HG03432 (cell line): Measurements from ENCODE around the gene RNF8.
"Not testable (repeated sequence)": the region's sequence is repeated elsewhere in the genome, so short reads cannot be mapped to it uniquely, and the experiment has no call there.

Source experiments
- ATAC-seq: cut with Tn5 transposase; IDR thresholded peaks from one replicate; pipeline ENCODE4 v1.9.1; 2021; ENCODE audit warnings: mild to moderate bottlenecking, moderate library complexity; ENCODE audit not compliant: unreplicated experiment

RNF8 gene

DNA sequence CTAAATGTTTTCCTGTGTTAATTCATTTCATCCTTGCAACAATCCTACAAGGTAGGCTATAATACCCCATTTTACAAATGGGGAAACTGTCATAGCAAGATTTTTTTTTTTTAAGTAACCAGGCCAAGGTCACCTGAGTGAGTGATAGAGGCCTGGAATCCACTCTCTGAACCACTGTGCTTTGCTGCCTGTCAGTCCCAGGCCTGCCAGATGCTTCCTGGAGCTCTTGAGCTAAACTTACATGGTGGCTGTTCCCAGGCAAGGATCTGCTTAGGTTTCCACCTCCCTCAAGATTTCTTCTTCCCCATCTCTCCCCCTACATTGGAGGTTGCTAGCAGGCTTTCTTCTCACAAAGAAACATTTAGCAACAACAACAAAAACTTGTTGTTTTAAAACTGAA is 32.7 kb upstream of the RNF8 start:
- no peak for ATAC-seq

DNA sequence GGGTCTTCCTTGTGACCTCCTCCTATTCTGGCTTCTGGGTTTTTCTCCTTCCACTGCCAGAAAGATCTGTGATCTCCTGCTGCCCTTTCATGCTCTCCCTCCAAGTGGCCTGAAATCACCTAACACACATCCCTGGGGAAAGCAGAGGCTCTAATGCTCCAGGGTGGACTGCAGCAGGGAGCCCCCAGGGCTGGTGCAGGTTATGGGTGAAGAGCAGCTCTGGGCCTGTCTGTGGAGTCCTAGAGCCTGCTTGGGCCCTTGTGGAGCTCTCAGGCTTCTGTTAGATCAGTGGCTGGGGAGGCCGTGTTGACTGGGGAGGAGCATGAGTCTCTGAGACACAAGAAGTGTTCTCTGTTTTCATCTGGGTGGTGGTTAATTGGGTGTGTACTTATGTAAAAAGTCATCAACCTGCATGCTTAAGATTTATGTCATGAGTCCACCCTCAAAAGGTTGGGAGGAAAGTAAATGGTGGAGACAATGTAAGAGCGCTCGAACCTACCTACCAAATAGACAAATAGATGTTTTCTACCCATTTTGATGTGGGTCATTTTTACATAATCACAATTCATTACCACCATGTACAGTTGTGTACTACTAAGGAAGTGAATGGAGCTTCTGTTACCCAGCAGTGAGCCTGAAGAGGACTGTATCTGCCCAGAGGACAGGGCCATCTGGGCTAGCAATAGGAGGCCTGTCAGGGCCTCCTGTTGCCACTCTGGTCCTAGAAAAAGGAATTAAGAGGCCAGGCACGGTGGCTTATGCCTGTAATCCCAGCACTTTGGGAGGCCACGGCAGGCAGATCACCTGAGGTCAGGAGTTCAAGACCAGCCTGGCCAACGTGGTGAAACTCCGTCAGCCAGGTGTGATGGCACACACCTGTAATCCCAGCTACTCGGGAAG is 32.0 kb upstream of the RNF8 start:
- no peak for ATAC-seq

DNA sequence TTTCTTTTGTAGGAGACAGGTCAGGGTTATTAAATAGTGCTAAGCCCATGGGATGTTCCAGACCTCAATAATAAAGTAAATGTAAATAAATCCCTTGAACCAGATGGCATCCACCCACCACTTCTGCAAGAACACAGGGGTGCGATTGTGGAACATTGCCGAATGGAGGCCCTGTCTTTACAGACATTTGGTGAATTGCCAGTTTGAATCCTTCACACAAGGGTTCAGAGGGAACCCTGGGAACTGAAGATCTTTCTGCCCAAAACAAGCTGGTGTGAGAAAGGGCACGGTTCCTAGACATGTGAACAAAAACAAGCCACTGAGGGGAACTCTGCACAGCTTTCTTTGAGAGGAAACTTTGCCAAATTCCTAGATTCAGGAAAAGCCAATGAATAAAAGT is 30.2 kb upstream of the RNF8 start:
- no peak for ATAC-seq

DNA sequence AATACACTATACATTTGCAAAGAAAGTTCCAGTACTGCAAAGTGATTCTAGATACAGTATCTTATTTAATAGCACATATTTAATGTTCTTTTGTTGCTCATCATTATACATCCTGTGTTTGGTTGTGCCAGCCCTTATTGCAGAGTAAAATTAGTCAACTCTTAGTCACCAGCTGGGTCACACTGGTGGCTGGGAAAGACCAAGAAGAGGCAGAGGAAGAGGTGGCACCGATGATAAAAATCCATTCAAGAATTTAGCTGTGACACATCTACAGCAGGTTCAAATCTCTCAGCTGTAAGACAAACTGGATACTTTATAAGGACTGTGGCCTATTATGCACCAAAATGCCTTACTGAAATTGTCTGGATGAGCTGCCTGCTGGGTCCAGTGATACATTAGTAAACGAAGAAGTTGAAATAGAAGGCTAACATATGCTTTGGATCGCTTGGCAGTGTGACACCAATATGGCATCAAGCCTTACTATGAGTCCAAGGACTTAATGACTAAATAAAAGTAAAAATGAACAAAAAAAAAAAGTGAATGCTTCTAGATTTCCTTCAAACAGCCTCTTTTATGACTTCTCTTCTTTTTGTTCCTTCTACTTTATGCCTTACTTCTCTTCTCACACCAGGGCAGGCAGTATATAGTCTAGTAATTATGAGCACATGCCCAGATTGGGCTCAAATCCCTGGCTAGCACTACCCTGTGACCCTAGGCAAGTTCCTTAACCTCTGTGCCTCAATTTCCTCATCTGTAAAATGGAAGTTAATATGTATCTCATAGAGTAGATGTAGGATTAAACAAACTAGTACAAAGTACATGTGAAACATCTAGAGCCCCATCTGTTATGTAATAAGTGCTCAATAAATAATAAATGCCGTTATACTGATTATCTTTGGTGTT is 29.4 kb upstream of the RNF8 start:
- ATAC-seq: no peak

DNA sequence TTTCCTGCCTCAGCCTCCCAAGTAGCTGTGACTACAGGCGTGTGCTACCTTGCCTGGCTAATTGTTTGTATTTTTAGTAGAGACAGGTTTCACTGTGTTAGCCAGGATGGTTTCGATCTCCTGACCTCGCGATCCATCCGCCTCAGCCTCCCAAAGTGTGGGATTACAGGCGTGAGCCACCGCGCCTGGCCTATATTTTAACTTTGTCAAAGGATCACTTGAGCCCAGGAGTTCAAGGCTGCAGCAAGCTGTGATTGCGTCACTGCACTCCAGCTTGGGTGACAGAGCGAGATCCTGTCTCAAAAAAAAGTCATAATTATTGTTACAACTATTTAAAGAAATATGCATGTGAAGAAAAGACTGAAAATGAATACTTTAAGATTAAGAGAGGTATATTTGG is 23.4 kb upstream of the RNF8 start:
- ATAC-seq: not testable (repeated sequence)

DNA sequence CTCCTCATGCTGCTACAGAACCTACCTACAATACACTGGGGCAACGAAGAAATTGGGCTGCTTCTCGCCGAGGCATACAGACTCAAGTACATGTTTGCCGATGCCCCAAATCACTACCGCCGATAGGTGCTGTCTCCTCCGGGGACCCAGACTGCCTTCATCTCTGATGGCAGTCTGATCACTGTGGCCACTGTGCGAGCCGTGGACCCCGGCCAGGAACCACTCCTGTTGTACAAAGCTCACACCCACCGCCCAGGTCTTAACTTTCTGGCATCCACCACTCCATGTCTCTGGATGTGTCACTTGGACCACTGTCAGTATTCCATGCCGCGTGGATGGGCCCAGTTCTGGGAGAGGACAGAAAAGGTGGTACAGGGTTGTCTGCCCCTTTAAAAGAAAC is 22.7 kb upstream of the RNF8 start:
- ATAC-seq: no peak

DNA sequence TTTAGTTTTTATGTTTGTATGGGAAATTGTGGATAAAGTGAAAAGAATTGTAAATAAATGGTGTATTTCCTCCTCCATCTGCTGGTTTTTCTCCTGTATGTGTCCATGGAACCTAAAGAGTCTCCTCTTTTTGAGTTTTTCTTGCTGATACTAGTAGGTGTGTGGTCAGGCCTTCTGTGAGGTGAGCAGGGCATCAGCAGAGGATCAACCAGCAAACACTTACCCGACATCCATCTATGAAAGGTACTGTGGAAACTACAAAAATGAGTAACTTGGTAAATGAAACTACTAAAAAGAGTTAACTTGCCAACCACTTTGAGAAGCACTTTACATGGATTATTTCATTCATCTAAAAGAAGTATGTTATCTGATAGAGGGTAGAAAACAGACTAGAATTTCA is 20.9 kb upstream of the RNF8 start:
- ATAC-seq: no peak

DNA sequence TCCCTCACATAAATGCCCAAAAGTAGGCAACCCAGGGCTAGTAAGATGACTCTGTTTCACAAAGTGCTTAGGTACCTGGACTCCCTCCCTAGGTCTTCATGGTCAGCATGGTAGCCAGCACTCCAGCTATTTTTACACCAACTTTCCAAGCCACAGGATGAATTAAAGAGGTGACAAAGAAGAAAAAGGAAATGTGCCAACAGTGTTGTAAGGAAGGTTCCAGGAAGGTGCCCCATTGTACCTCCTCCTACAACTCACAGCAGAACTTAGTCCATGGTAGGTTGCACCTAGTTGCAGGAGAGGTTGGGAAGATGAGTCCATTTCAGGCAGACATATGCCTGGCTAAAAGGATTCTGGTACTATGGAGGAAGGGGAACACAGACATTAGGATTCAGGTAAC is 19.7 kb upstream of the RNF8 start:
- ATAC-seq: no peak

DNA sequence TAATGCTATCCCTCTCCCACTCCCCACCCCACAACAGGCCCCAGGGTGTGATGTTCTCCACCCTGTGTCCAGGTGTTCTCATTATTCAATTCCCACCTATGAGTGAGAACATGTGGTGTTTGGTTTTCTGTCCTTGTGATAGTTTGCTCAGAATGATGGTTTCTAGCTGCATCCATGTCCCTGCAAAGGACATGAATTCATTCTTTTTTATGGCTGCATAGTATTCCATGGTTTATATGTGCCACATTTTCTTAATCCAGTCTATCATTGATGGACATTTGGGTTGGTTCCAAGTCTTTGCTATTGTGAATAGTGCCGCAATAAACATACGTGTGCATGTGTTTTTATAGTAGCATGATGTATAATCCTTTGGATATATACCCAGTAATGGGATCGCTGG is 15.5 kb upstream of the RNF8 start:
- ATAC-seq: not testable (repeated sequence)

DNA sequence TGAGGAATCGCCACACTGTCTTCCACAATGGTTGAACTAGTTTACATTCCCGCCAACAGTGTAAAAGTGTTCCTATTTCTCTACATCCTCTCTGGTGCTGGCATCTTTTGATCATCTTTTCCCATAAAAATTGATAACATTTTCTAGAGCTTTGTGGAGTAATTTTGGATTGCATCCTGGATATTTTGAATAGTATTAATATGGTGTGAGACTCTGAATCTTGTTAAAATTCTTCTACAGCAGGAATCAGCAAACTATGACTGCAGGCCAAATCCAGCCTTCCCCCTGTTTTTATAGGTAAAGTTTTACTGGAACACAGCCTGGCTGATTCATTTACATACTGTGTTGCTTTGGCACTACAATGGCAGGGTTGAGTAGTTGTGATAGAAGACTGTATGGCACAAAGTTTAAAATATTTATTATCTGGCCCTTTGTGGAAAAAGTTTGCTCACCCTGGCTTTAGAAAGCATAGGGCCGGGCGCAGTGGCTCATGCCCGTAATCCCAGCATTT is 15.0 kb upstream of the RNF8 start:
- ATAC-seq: no peak

DNA sequence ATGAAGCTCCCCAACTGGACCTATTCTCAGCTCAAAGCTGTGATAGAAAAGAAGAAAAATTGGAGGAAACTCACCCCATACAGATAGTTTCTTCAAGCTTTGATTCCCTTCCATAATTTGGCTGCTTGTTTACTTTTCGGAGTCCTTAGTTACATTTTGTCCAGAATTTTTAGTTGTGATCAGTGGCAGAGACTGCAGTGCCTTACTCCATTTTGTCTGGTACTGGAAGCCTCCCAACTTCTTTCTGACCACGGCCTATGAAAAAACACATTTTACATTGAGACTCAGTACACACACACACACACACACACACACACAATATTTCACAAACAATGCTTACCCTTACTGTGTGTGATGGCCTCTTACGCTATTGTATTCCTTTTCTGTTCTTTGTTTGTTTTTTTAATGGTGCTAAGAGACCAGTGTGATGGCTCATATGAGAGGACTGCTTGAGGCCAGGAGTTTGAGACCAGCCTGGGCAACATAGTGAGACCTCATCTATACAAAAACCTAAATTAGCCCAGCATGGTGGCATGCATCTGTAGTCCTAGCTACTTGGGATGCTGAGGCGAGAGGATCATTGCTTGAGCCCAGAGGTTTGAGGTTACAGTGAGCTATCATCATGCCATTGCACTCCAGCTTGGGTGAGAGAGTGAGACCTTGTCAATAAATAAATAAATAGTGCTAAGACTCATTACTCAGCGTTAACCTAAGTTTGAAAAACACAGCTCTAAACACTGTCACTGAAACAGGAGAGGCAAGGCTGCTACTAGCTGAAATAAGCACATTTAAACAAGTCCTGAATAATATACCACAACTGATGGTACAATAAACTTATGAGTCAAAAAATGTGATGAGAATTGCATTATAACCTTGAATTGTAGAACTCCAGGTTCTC is 13.8 kb upstream of the RNF8 start:
- ATAC-seq: no peak

DNA sequence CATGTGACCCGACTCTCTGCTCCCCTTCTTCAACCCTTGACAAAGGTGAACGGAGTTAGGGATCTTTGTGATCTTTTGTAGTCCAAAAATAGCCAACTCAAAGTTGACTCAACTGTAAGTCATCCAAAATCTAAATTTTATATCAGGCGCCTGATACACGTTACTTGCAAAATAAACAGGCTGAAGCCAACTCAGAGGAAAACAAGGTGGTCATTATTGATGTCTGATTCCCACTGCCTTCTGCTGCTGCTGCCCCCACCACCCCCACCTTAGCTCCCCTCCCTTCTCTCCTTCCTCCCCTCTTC is 13.2 kb upstream of the RNF8 start:
- no peak for ATAC-seq

DNA sequence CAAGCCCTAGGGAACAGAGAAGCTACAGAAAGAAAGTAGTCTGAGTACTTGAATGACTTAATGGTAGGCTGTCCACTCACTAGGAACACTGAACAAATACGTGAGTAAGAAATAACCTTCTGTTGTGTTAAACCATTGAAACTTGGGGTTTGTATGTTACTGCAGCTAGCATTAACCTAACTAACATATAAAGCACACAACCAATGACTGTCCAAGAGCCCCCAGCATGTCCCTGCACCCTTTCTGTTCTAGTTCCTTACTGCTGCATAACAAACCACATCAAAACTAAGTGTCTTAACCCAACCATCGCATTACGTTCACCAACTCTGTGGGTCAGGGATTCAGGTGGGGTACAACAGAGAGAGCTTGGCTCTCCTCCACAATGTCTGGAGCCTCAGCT is 10.5 kb upstream of the RNF8 start:
- no peak for ATAC-seq

DNA sequence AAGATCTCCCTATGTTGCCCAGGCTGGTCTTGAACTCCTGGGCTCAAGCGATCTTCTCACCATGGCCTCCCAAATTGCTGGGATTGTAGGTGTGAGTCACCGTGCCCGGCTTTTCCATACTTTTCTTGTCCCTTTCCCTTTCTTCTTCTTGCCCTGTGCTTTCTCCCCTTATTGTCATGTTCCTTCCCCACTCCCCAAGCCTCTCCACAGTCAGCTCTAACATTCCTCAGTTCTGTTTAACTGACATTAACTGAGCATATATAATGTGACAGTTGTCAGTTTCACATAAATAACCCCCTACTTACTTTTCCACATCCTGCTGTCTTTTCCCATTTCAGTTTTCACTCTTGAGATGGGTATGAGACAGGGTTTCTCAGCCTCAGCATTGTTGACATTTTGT is 9.5 kb upstream of the RNF8 start:
- no peak for ATAC-seq

DNA sequence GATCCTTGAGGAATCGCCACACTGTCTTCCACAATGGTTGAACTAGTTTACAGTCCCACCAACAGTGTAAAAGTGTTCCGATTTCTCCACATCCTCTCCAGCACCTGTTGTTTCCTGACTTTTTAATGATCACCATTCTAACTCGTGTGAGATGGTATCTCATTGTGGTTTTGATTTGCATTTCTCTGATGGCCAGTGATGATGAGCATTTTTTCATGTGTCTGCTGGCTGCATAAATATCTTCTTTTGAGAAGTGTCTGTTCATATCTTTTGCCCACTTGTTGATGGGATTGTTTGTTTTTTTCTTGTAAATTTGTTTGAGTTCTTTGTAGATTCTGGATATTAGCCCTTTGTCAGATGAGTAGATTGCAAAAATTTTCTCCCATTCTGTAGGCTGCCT is 8.0 kb upstream of the RNF8 start:
- not testable (repeated sequence) for ATAC-seq

DNA sequence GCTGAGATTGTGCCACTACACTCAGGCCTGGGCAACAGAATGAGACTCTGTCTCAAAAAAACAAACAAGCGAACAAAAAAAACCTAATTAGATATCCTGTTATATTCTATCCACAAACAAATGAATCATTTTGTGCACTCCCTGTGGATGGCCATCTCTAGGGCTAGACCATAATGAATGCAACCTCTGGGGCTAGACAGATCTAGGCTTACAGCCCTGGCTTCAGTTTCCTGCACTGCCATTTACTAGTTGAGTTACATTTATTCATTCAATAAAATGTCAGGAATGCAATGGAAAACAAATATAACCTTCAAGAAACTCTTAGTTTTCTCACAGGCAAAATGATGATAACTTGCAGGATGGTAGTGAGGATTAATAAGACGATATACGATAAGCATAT is 6.6 kb upstream of the RNF8 start:
- ATAC-seq: no peak

DNA sequence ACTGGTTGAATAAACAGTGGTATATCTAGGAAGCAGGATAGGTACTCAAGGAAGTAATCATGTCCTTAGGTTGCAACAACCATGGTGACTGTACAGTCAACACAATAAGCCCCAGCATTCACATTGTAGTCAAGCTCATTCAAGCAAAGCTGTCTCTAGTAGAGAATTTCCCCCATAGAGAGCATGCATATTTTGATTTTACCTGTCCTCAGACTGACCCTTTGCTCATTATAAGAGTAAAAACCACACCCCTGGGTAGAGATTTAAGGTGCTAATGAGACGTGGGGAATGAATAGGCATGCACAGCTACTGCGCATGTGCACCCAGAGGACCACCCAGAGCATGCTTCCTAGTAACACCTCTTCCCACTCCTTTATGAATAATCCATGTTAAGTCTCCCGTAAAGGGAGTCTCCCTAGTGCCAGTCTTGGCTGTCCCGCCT is 6.1 kb upstream of the RNF8 start:
- no peak for ATAC-seq

DNA sequence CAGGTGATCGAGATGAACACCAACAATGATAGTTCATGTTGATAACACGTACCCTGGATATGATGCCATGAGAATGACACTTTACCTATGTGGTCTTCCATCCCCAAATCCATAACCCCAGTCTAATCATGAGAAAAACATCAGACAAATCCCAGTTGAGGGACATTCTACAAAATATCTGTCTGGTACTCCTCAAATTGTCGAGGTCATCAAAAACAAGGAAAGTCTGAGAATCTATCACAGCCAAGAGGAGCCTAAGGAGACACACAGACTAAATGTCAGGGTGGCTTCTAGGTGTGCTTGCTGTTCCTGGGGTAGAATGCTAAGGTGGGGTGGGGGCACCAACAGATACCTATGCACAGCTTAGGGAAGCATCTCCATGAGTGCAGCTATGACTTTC is 2.8 kb upstream of the RNF8 start:
- ATAC-seq: no peak

DNA sequence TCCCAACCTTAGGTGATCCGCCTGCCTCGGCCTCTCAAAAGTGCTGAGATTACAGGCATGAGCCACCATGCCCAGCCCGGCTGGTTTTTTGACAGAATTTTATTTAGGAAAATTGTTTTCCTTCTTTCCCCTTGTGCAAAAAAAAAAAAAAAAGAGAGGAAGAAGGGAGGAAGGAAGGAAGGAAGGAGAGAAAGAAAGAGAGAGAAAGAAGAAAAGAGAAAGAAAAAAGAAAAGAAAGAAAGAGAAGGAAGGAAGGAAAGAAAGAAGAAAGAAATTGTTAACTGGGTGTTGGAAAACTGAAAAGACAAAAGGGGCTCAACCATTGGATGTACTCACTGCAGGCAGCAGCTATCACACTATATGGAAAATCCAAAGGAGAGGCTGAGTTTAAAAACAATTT is 1.4 kb upstream of the RNF8 start:
- no peak for ATAC-seq

DNA sequence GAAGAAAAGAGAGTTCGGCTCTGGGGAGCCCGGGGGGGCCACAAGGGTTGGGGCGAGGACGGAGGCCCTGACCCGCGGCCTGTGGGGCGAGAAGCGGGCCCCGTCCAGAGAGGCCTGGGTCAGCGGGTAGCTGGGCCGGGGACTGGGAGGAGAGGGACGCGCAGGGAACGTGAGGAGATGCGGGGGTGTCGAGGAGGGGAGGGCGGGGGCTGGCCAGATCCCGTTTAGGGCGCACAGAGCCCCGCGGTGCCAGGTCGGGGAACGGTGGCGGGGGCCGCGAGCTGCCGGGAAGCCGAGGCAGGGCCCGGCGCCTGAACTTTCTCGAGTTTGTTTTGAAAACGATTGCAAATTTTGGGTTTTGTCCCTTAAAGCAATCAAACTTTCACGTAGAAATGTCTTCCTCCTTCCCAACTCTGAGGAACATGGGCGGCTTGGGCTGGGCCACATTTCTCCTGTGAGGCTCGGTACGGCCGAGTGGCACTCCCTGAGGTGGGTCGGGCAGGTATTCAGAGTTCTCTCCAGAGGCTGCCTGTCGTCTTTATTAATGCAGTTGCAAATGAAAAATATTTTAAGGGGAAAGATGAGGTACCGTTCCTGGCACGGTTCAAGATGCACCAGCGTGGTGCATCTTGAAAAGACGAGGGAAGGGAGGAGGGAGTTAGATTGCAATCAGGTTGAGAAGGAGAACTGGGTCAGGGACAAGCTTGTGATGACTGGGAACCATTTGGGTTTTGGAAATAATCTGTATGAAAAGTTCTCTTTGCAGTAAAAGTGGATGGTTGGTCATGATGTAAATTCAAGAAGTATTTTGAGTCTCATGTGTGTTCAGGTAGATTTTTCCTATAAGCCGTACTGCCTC is 972 bp downstream of the RNF8 start:
- no peak for ATAC-seq
